SK-N-SH treated with all-trans-retinoic acid at 6 μM for 48 hours (cell line): ENCODE measurements around the gene IL11RA.

ENCODE experiments used
- CSDC2 ChIP-seq: fragments of 250-450 bp; sonication (Bioruptor Pico); IDR thresholded peaks from 2 replicates; pipeline ENCODE4 v1.5.0; 2020; ENCODE audit warnings: mild to moderate bottlenecking, moderate library complexity
- GLIS3 ChIP-seq: fragments of 250-450 bp; sonication (Bioruptor Pico); IDR thresholded peaks from 2 replicates; pipeline ENCODE4 v1.5.0; 2020; ENCODE audit warnings: mild to moderate bottlenecking, moderate library complexity
- ISL1 ChIP-seq: fragments of 250-450 bp; sonication (Bioruptor Pico); IDR thresholded peaks from 2 replicates; pipeline ENCODE4 v2.1.2; 2022; ENCODE audit warnings: mild to moderate bottlenecking, moderate library complexity
- OSR1 ChIP-seq: fragments of 250-450 bp; sonication (Bioruptor Pico); IDR thresholded peaks from 2 replicates; pipeline ENCODE4 v1.8.0; 2022; ENCODE audit warnings: moderate library complexity, mild to moderate bottlenecking, inconsistent platforms
- PPARA ChIP-seq: fragments of 250-450 bp; sonication (Bioruptor Pico); IDR thresholded peaks from 2 replicates; pipeline ENCODE4 v1.5.0; 2020; ENCODE audit warnings: mild to moderate bottlenecking, borderline replicate concordance
- TCF4 ChIP-seq: fragments of 250-450 bp; sonication (Bioruptor Pico); IDR thresholded peaks from 2 replicates; pipeline ENCODE4 v1.8.0; 2021; ENCODE audit warnings: mild to moderate bottlenecking, moderate library complexity, borderline replicate concordance
- ZFP3 ChIP-seq: fragments of 250-450 bp; sonication (Bioruptor Pico); IDR thresholded peaks from 2 replicates; pipeline ENCODE4 v1.5.0; 2020; ENCODE audit warnings: mild to moderate bottlenecking, moderate library complexity
- ZFP30 ChIP-seq: fragments of 450-650 bp; formaldehyde crosslinking; IDR thresholded peaks from 2 replicates; pipeline ENCODE4 v1.5.0; 2022; ENCODE audit warnings: mild to moderate bottlenecking, moderate library complexity
- ZNF8 ChIP-seq: fragments of 450-650 bp; formaldehyde crosslinking; IDR thresholded peaks from 2 replicates; pipeline ENCODE4 v1.5.0; 2020; ENCODE audit warnings: mild to moderate bottlenecking, moderate library complexity
- TF ChIP-seq, protein P1 (sequence below): fragments of 250-450 bp; sonication (Bioruptor Pico); IDR thresholded peaks from 2 replicates; pipeline ENCODE4 v1.8.0; 2020; ENCODE audit warnings: mild to moderate bottlenecking, moderate library complexity, borderline replicate concordance
- TF ChIP-seq, protein P2 (sequence below): fragments of 250-450 bp; sonication (Bioruptor Pico); IDR thresholded peaks from 2 replicates; pipeline ENCODE4 v1.8.0; 2021; ENCODE audit warnings: low read depth, mild to moderate bottlenecking, moderate library complexity, borderline replicate concordance

- TF ChIP-seq, protein P1, sequence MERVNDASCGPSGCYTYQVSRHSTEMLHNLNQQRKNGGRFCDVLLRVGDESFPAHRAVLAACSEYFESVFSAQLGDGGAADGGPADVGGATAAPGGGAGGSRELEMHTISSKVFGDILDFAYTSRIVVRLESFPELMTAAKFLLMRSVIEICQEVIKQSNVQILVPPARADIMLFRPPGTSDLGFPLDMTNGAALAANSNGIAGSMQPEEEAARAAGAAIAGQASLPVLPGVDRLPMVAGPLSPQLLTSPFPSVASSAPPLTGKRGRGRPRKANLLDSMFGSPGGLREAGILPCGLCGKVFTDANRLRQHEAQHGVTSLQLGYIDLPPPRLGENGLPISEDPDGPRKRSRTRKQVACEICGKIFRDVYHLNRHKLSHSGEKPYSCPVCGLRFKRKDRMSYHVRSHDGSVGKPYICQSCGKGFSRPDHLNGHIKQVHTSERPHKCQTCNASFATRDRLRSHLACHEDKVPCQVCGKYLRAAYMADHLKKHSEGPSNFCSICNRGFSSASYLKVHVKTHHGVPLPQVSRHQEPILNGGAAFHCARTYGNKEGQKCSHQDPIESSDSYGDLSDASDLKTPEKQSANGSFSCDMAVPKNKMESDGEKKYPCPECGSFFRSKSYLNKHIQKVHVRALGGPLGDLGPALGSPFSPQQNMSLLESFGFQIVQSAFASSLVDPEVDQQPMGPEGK (CRISPR knock-in tag): no peak
- TF ChIP-seq ZFP30 (CRISPR knock-in tag) (no peak), OSR1 (CRISPR knock-in tag) (no peak), ZFP3 (no peak), CSDC2 (CRISPR knock-in tag) (no peak), PPARA (CRISPR knock-in tag) (no peak), GLIS3 (CRISPR knock-in tag) (no peak), TCF4 (CRISPR knock-in tag) (no peak), ZNF8 (CRISPR knock-in tag) (no peak), ISL1 (CRISPR knock-in tag) (no peak)
- TF ChIP-seq, protein P2, sequence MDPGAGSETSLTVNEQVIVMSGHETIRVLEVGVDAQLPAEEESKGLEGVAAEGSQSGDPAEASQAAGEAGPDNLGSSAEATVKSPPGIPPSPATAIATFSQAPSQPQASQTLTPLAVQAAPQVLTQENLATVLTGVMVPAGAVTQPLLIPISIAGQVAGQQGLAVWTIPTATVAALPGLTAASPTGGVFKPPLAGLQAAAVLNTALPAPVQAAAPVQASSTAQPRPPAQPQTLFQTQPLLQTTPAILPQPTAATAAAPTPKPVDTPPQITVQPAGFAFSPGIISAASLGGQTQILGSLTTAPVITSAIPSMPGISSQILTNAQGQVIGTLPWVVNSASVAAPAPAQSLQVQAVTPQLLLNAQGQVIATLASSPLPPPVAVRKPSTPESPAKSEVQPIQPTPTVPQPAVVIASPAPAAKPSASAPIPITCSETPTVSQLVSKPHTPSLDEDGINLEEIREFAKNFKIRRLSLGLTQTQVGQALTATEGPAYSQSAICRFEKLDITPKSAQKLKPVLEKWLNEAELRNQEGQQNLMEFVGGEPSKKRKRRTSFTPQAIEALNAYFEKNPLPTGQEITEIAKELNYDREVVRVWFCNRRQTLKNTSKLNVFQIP (CRISPR knock-in tag): no peak
Observed at GRCh38 chr9:34689512-34689911, 37.5 kb downstream of the IL11RA start.
